GM18526 (cell line): ENCODE measurements around the gene RAB40C.

Experiments used
- POLR2A ChIP-seq: IDR thresholded peaks from 3 replicates; pipeline ENCODE4 v1.6.1; 2011; ENCODE audit not compliant: insufficient read length; ENCODE audit errors: extremely low read depth

RAB40C gene

GRCh38 chr16:626787-627453 lies 37.1 kb downstream of the RAB40C start:
- TF ChIP-seq POLR2A: no peak

- TF ChIP-seq POLR2A: no peak
Observed at GRCh38 chr16:627454-628239, 37.8 kb downstream of the RAB40C start.

DNA sequence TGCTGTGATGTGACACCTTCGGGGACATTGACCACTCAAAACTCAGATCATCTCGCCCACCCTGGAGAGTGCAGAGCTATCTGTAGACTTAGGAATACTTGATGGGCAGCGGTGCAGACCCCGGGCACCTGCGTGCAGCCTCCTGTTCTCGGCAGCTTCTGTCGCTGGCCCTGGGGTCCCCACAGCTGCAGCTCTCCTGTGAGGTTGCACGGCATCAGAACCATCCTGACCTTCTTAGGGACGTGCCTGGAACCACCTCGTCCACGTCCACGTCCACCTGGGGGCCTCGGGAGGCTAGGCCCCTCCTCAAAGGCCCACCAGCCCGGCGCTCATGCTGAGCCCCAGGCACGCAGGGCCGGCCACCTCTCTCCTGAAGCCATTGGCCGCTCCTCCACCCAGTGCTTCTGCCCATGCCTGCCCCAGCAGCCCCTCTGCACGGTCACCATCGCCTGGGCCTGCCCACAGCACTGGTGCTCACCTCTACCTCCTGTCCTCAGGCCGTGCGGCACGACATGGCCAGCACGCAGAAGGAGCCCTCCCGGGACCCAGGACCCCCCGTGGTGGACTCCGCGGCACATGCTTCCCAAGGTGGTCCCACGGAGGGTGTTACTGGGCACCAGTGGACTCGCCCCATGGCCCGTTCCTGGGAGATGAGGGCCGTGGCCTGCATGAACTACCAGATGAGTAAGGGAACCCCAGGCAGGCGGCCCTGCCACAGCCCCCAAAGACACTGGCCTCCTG lies 38.6 kb downstream of the RAB40C start:
- no peak for TF ChIP-seq POLR2A

DNA sequence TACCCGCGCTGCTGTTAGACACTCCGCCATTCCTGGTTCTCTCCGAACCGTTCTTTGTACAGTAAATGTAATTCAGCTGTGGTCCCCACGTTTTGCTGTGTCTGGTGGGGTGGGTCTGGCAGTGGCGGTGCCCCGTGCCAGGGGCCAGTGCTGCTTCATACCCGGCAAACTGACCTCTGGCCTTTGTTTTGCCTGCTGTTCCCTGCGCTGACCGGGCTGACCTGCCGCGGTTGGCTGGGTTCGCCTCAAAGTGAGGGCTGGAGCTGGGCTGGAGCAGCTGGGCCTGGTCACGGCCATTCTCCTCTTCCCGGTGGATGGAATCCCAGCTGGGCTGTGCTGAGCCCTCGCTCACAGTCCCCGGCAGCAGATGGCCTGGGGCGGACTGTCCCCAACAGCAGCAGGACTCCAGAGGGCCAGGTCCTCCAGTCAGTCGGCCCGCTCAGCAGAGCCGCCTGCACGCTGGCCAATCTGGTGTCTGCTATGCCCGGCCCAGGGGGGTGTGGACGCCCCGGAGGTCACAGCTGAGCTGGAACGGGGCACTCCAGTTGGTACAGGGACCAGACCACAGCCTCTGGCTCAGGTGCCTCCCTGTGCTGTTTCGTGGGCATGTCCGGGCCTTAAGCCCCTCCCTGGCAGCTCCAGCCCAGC lies 39.4 kb downstream of the RAB40C start:
- TF ChIP-seq POLR2A: no peak

DNA sequence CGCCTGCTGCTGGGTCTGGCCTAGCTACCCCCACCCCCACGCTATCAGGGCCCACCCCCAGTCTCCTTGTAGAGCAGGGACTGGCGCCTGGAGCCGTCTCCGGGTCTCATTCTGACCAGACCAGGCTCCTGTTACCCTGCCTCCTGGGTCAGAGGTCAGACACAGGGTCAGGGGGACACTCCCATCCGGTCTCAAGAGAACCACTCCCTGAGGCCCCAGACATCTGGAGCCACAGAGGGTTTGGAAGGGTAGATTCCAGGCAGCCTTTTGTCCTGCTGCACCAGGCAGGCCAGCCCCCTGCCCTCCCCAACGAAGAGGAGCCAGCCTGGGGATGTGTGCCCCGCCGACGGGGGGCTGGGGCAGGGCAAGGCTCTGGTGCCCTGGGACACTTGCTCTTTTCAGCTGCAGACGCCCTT lies 40.0 kb downstream of the RAB40C start:
- TF ChIP-seq POLR2A: no peak

DNA sequence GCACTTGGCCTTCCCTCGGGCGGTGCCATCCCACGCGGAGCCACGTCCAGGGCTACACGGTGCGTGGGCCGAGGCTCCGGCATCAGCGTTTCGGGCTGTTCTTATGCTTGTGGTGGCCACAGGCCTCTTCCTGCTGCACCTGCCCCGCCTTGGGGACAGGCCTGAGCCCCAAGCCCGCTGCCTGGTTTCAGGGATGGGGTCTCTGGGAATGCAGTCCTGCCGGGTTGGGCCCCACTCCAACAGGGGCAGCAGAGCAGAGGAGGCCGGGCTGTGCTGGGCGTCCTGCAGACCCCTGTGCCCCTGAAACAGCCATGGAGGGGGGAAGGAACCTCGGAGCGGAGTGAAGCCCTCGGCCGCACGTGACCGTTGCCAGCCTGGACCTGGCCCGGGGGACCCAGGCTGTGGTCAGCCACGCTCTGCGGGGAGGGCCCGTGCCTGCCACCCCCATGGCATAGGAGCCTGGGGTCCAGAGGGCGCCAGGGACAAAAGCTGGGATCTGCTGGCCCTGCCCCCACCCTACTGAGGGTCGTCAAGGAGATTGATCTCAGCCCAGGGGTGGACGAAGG lies 40.5 kb downstream of the RAB40C start:
- TF ChIP-seq POLR2A: no peak

GRCh38 chr16:630815-631405 lies 41.0 kb downstream of the RAB40C start, which contains the start of gene WFIKKN1:
TSS of gene WFIKKN1 (plus strand) at chr16:630985. CDS start at chr16:631254, 269 bp downstream.
- TF ChIP-seq POLR2A: no peak

DNA sequence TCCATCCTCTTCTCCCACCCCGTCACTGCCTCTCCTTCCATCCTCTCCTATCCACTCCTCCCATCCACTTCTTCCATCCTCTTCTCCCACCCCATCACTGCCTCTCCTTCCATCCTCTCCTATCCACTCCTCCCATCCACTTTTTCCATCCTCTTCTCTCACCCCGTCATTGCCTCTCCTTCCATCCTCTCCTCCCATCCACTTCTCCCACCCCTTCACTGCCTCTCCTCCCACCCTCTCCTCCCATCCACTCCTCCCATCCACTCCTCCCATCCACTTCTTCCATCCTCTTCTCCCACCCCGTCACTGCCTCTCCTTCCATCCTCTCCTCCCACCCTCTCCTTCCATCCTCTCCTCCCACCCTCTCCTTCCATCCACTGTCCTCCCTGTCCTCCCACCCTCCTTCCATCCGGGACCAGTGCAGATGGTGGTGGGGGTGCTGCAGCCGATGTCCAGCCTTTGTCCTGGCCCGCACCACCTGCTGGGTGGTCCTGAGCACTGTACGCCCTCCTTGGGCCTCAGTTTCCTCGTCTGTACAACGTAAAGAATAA lies 42.0 kb downstream of the RAB40C start:
- no peak for TF ChIP-seq POLR2A

- no peak for TF ChIP-seq POLR2A
Observed at GRCh38 chr16:632486-633335, 42.8 kb downstream of the RAB40C start.

DNA sequence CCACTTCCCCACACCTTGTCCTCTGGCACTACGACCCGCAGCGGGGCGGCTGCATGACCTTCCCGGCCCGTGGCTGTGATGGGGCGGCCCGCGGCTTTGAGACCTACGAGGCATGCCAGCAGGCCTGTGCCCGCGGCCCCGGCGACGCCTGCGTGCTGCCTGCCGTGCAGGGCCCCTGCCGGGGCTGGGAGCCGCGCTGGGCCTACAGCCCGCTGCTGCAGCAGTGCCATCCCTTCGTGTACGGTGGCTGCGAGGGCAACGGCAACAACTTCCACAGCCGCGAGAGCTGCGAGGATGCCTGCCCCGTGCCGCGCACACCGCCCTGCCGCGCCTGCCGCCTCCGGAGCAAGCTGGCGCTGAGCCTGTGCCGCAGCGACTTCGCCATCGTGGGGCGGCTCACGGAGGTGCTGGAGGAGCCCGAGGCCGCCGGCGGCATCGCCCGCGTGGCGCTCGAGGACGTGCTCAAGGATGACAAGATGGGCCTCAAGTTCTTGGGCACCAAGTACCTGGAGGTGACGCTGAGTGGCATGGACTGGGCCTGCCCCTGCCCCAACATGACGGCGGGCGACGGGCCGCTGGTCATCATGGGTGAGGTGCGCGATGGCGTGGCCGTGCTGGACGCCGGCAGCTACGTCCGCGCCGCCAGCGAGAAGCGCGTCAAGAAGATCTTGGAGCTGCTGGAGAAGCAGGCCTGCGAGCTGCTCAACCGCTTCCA lies 43.6 kb downstream of the RAB40C start:
- TF ChIP-seq POLR2A: no peak

- no peak for TF ChIP-seq POLR2A
Observed at GRCh38 chr16:634051-634670, 44.3 kb downstream of the RAB40C start.

GRCh38 chr16:634996-635395 lies 45.1 kb downstream of the RAB40C start:
- no peak for TF ChIP-seq POLR2A
